GM23338 (cell line): Measurements from ENCODE around the gene RAB12. TPM values are rescaled to one million over a fixed set of nuclear protein-coding genes. Genes with fewer than 3 reads are reported as not detected.

Experiments
- ATAC-seq: fragments of 200-7000 bp; cut with Tn5 transposase; 3 replicates; pipeline ENCODE4 v1.9.1; 2020
- DNase-seq: peaks from one replicate; pipeline ENCODE4 v3.0.0-alpha.2; 2015; ENCODE audit warnings: low spot score
- H2AFZ ChIP-seq: fragments of 200-600 bp; sonication (generic); 2 replicates; pipeline ENCODE4 v1.8.0; 2016; ENCODE audit warnings: antibody characterized with exemption, mild to moderate bottlenecking, moderate library complexity
- H3F3A ChIP-seq: fragments of 200-600 bp; sonication (generic); replicated peaks from 2 replicates; pipeline ENCODE4 v1.8.0; 2017; ENCODE audit warnings: antibody characterized with exemption, mixed run types, low read depth
- H3K27ac ChIP-seq: fragments of 200-600 bp; sonication (generic); 2 replicates; pipeline ENCODE4 v1.6.1; 2016; ENCODE audit warnings: low read depth
- H3K27me3 ChIP-seq: fragments of 200-600 bp; sonication (generic); 2 replicates; pipeline ENCODE4 v1.8.0; 2016; ENCODE audit warnings: mild to moderate bottlenecking, mixed run types, moderate library complexity; ENCODE audit not compliant: insufficient read depth
- H3K36me3 ChIP-seq: fragments of 200-600 bp; sonication (generic); 2 replicates; pipeline ENCODE4 v1.8.0; 2016; ENCODE audit warnings: mild to moderate bottlenecking; ENCODE audit not compliant: insufficient read depth
- H3K4me1 ChIP-seq: fragments of 200-600 bp; sonication (generic); 2 replicates; pipeline ENCODE4 v1.8.0; 2016; ENCODE audit warnings: mild to moderate bottlenecking, moderate library complexity; ENCODE audit not compliant: insufficient read depth
- H3K4me2 ChIP-seq: fragments of 200-600 bp; sonication (generic); 2 replicates; pipeline ENCODE4 v1.7.1; 2017; ENCODE audit warnings: mixed run types
- H3K4me3 ChIP-seq: fragments of 200-600 bp; sonication (generic); 2 replicates; pipeline ENCODE4 v1.6.1; 2016; ENCODE audit warnings: mixed run types
- H3K79me2 ChIP-seq: fragments of 200-600 bp; sonication (generic); replicated peaks from 2 replicates; pipeline ENCODE4 v1.8.0; 2017; ENCODE audit warnings: mild to moderate bottlenecking; ENCODE audit not compliant: insufficient read depth
- H3K9me2 ChIP-seq: fragments of 200-600 bp; sonication (generic); 2 replicates; pipeline ENCODE4 v1.8.0; 2017; ENCODE audit not compliant: insufficient read depth
- H4K20me1 ChIP-seq: fragments of 200-600 bp; sonication (generic); replicated peaks from 2 replicates; pipeline ENCODE4 v1.8.0; 2017; ENCODE audit warnings: mild to moderate bottlenecking; ENCODE audit not compliant: insufficient read depth
- H3K27ac Mint-ChIP-seq: 2 replicates; pipeline ENCODE4 v1.8.0; 2020; ENCODE audit warnings: inconsistent platforms, mild to moderate bottlenecking, moderate library complexity, mixed read lengths
- H3K27me3 Mint-ChIP-seq: 3 replicates; pipeline ENCODE4 v1.8.0; 2022; ENCODE audit warnings: low read depth, mild to moderate bottlenecking, moderate library complexity, mixed read lengths, inconsistent platforms; ENCODE audit not compliant: insufficient read depth, poor library complexity
- H3K36me3 Mint-ChIP-seq: 3 replicates; pipeline ENCODE4 v1.8.0; 2021; ENCODE audit warnings: low read depth, mild to moderate bottlenecking, inconsistent platforms, moderate library complexity, mixed read lengths
- H3K4me1 Mint-ChIP-seq: 3 replicates; pipeline ENCODE4 v1.8.0; 2020; ENCODE audit warnings: mild to moderate bottlenecking, inconsistent platforms, mixed read lengths
- H3K4me3 Mint-ChIP-seq: 3 replicates; pipeline ENCODE4 v1.8.0; 2021; ENCODE audit warnings: moderate library complexity, mild to moderate bottlenecking, inconsistent platforms, mixed read lengths
- H3K9me3 Mint-ChIP-seq: 3 replicates; pipeline ENCODE4 v1.8.0; 2020; ENCODE audit warnings: moderate library complexity, mild to moderate bottlenecking, inconsistent platforms, mixed read lengths
- CTCF ChIP-seq, 2 experiments: fragments of 200-600 bp in 1 of 2; sonication (generic) in 1 of 2; conservative IDR thresholded peaks; 2 replicates each; pipeline versions ENCODE4 v1.5.1 to v1.6.1; 2016 to 2017; ENCODE audit warnings: antibody characterized with exemption in 2 of 2, low read depth in 2 of 2, mild to moderate bottlenecking in 2 of 2, moderate library complexity in 1 of 2
- EZH2 ChIP-seq: fragments of 200-600 bp; sonication (generic); IDR thresholded peaks from one replicate; pipeline ENCODE4 v1.8.0; 2017; ENCODE audit warnings: antibody characterized with exemption, mild to moderate bottlenecking, low read depth; ENCODE audit not compliant: unreplicated experiment
- JUNB ChIP-seq: IDR thresholded peaks from one replicate; pipeline ENCODE4 v1.6.1; 2016; ENCODE audit warnings: antibody characterized with exemption; ENCODE audit not compliant: unreplicated experiment
- POLR2AphosphoS5 ChIP-seq: IDR thresholded peaks from 2 replicates; pipeline ENCODE4 v1.6.1; 2016; ENCODE audit warnings: antibody characterized with exemption, low read depth
- REST ChIP-seq: IDR thresholded peaks from one replicate; pipeline ENCODE4 v1.6.1; 2018; ENCODE audit warnings: antibody characterized with exemption; ENCODE audit not compliant: unreplicated experiment
- ZNF114 ChIP-seq: fragments of 250-450 bp; sonication (Bioruptor Pico); IDR thresholded peaks from 2 replicates; pipeline ENCODE4 v1.5.0; 2020; ENCODE audit warnings: mild to moderate bottlenecking, moderate library complexity
- ZNF331 ChIP-seq: fragments of 250-450 bp; sonication (Bioruptor Pico); IDR thresholded peaks from 2 replicates; pipeline ENCODE4 v1.5.0; 2020; ENCODE audit warnings: low read depth, mild to moderate bottlenecking, moderate library complexity
- polyA plus RNA-seq: library from polyadenylated mRNA; unstranded; fragments of >200 nt; fragmentation: Nextera tagmentation; extraction: Ambion mirVana; gene quantifications from 2 replicates; pipeline ENCODE4 v1.2.1, GENCODE V29; 2016
- total RNA-seq: library from RNA; depleted of rRNA; stranded (reverse); fragments of >200 nt; shearing (Covaris generic); gene quantifications from 2 replicates; pipeline ENCODE4 v1.2.3, GENCODE V29; 2014

RAB12 gene
- total and polyA plus RNA-seq, 2 experiments from 2014 or later, result 16.7 to 80.4 TPM

GRCh38 chr18:8611916-8612576 is 2.8 kb downstream of the RAB12 start (continued):
- TF ChIP-seq EZH2, result no peak
- no peak for TF ChIP-seq REST
- TF ChIP-seq ZNF114, result no peak
- no peak for TF ChIP-seq JUNB
- no peak for TF ChIP-seq CTCF (conservative IDR thresholded peaks at IDR 0.05; ENCODE audit: low read depth in 2 of 2)

GRCh38 chr18:8614875-8615274 is 5.6 kb downstream of the RAB12 start:
- Histone ChIP-seq H2AFZ (no peak overlapping the region), H3K27ac (peak overlapping the region; percentile 86), H3K4me1 (peaks cover 93% of the 10 kb centered on the region), H4K20me1 (peaks cover 24% of the 10 kb centered on the region), H3F3A (peaks cover 6% of the 10 kb centered on the region; the same call in 1 of the 2 replicates), H3K79me2 (peaks cover 100% of the 10 kb centered on the region), H3K9me2 (no peaks in the 10 kb centered on the region), H3K4me2 (peak overlapping the region; percentile 54), H3K4me3 (peak overlapping the region; percentile 36), H3K36me3 (no peaks in the 10 kb centered on the region), H3K27me3 (no peaks in the 10 kb centered on the region)
- Mint-ChIP-seq H3K9me3 (no peaks in the 10 kb centered on the region), H3K27me3 (peaks cover 24% of the 10 kb centered on the region), H3K4me1 (peaks cover 83% of the 10 kb centered on the region), H3K36me3 (peaks cover 69% of the 10 kb centered on the region), H3K27ac (peak overlapping the region; percentile 95), H3K4me3 (peak overlapping the region; percentile 53)
- TF ChIP-seq CTCF (conservative IDR thresholded peaks at IDR 0.05; ENCODE audit: low read depth in 2 of 2) (no peak), POLR2AphosphoS5 (no peak), ZNF331 (CRISPR knock-in tag) (no peak)
- peak; percentile 54 for ATAC-seq
- DNase-seq, result no peak
